GM21367 (cell line): ENCODE measurements around the gene MEN1.

Experiments used
- ATAC-seq: cut with Tn5 transposase; IDR thresholded peaks from one replicate; pipeline ENCODE4 v1.9.1; 2021; ENCODE audit not compliant: unreplicated experiment

MEN1 gene

GRCh38 chr11:64803158-64803845 lies 7.0 kb downstream of the MEN1 start, which contains the start of gene MAP4K2:
Gene MAP4K2 (minus strand): TSS chr11:64803214. CDS start chr11:64803149, 65 bp downstream.
- ATAC-seq, result no peak

- no peak for ATAC-seq
Observed at GRCh38 chr11:64802370-64803157, 7.8 kb downstream of the MEN1 start.

GRCh38 chr11:64801561-64802369 lies 8.6 kb downstream of the MEN1 start:
- ATAC-seq, result no peak

- no peak for ATAC-seq
Observed at GRCh38 chr11:64801158-64801464, 9.2 kb downstream of the MEN1 start.

GRCh38 chr11:64800303-64801157 lies 9.8 kb downstream of the MEN1 start:
- no peak for ATAC-seq

- ATAC-seq, result no peak
Observed at GRCh38 chr11:64799623-64800302, 10.6 kb downstream of the MEN1 start.

GRCh38 chr11:64799256-64799622 lies 11.1 kb downstream of the MEN1 start:
- no peak for ATAC-seq

GRCh38 chr11:64796757-64797541 lies 13.4 kb downstream of the MEN1 start:
- no peak for ATAC-seq

- no peak for ATAC-seq
Observed at GRCh38 chr11:64796047-64796756, 14.1 kb downstream of the MEN1 start.

- no peak for ATAC-seq
Observed at GRCh38 chr11:64794526-64794925, 15.8 kb downstream of the MEN1 start.

GRCh38 chr11:64793271-64794160 lies 16.8 kb downstream of the MEN1 start:
- ATAC-seq, result no peak

GRCh38 chr11:64792482-64792881 lies 17.9 kb downstream of the MEN1 start:
- no peak for ATAC-seq

- ATAC-seq, result no peak
Observed at GRCh38 chr11:64791781-64792291, 18.5 kb downstream of the MEN1 start.

- no peak for ATAC-seq
Observed at GRCh38 chr11:64790205-64791095, 19.9 kb downstream of the MEN1 start.

GRCh38 chr11:64789331-64790204 lies 20.8 kb downstream of the MEN1 start:
- ATAC-seq, result no peak
